H1 (cell line): ENCODE measurements around the gene BMF. TPM values are rescaled to one million over a fixed set of nuclear protein-coding genes. Genes with fewer than 3 reads are reported as not detected.

Source experiments
- FOSL1 ChIP-seq: IDR thresholded peaks from 2 replicates; pipeline ENCODE4 v1.6.1; 2011; ENCODE audit warnings: mild to moderate bottlenecking, low read depth, low read length, moderate library complexity; ENCODE audit not compliant: insufficient read depth
- polyA plus RNA-seq, 7 experiments: library from polyadenylated mRNA; depleted of rRNA in 3 of 7; stranded (reverse) in 5 of 7; unstranded in 2 of 7; fragments of >200 nt in 5 of 7; fragments of 200-250 nt in 2 of 7; gene quantifications; 1 replicate in 5 of 7; 2 replicates in 1 of 7; 4 replicates in 1 of 7; pipeline versions ENCODE4 v1.2.1 to v1.2.3, GENCODE V29; 2011 to 2013; ENCODE audit warnings: missing spikeins in 2 of 7, mixed read lengths in 2 of 7
- total RNA-seq: library from RNA; stranded (reverse); fragmentation: NEBNext Ultra II Directional; extraction: Animal tissue kit (Norgen Biotek cat#: 25700); gene quantifications from 2 replicates; pipeline ENCODE4 v1.2.1, GENCODE V29; 2021

BMF gene
- total and polyA plus RNA-seq, 2 of the 8 experiments (the other 6 are each of a cell fraction or from before 2014, with no cell fraction given), result 21.2 to 24.2 TPM

- no peak for TF ChIP-seq FOSL1
Observed at GRCh38 chr15:40157778-40158447, 49.2 kb upstream of the BMF start (continued).
